ENCODE measurements around the gene KCNIP4.

GRCh38 chr4:21002286-21002685, 946.3 kb downstream of the KCNIP4 start:
- no peak for TF ChIP-seq POLR2AphosphoS5 (IDR thresholded peaks at IDR 0.05)
- TF ChIP-seq POLR2A (IDR thresholded peaks at IDR 0.05), result no peak
